G401 (cell line): Measurements from ENCODE around the gene CEP72. TPM values are rescaled to one million over a fixed set of nuclear protein-coding genes. Genes with fewer than 3 reads are reported as not detected.
"Not testable (repeated sequence)": the region's sequence is repeated elsewhere in the genome, so short reads cannot be mapped to it uniquely, and the experiment has no call there.

Experiments
- DNase-seq: peaks from one replicate; pipeline ENCODE4 v3.0.0-alpha.2; 2015; ENCODE audit warnings: low spot score
- in situ Hi-C: cut with HindIII; loops from 2 replicates; pipeline ENCODE4 v1.10.0; 2016; ENCODE audit warnings: low sequenced_read_pairs, mixed read lengths
- total RNA-seq: library from RNA; depleted of rRNA; stranded (reverse); fragments of >200 nt; shearing (Covaris generic); gene quantifications from 2 replicates; pipeline ENCODE4 v1.2.3, GENCODE V29; 2014

Gene CEP72
- total RNA-seq, 1 experiment from 2014 or later: 13.9 TPM

DNA sequence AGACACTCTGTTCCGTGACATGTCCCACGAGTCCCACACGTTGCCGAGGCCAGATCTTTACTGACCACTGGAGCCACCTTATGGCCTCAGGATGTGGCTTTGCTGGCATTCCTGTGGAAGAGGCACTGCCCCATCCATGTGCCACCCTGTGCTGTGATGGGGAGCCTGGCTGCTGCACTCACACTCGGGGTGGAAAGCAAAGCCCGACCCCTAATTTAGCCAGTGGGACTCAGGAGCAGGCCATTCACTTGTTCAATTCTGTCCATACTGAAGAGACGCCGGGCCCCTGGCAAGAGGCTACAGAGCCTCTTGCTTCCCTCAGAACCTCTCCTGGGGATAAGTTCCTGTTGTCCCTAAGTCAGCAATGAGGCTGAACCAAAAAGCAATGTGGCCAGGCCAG, 18.6 kb upstream of the CEP72 start:
- in situ Hi-C loops: no loop called here
- DNase-seq: no peak

DNA sequence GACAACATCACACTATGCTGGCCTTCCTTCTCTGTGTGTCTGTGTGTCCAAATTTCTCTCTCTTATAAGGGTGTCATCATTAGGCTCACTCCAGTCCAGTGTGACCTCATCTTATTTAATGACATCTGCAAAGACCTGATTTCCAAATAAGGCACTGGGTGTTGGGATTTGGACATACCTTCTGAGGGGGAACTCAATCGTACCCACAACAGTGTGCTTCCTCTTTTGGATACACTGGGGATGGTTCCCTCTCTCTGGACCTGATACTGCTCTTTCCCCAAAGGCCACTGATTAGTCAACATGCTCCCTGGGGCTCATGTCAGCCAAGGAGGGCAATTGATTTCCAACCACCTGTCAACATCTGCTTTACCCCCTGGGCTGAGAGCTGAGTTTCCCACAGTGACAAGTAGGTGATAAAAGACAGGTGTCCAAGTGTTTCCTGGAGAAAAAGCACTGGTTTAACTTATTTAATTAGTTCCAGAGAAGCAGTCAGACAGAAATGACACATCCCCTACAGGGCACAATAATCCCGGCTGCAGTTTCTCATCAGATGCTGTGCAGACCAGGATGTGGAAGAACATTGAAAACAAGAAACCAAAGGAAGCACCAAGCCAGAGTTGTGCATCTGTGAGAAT, 17.8 kb upstream of the CEP72 start:
- in situ Hi-C loops: no loop called here

DNA sequence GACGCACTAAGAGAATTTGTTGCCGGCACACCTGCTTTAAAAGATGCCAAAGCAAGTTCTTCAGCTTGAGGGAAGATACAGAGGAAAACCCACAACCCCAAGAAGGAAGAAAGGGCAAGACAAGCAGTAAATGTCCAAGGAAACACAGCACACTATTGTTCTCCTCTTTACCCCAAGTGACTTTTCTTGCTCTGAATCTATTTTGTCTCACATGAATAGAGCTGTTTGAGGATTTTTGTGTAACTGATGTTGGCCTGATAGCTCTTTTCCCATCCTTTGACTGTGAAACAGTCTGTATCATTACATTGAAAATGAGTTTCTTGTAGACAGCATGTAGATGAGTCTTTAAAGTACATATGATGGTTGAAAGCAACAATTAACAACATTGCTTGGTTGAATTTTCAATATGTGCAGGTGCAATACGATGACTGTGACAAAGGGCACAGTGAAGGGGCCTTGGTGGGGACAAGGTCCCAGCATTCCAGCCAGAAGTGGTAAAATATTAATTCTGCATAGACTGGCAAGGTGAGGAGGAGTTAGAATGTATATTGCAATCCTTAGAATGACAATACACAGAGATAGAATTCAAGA, 16.8 kb upstream of the CEP72 start:
- no peak for DNase-seq
- in situ Hi-C loops: no loop called here

More for the DNA sequence above, 17.8 kb upstream of the CEP72 start:
- no peak for DNase-seq

DNA sequence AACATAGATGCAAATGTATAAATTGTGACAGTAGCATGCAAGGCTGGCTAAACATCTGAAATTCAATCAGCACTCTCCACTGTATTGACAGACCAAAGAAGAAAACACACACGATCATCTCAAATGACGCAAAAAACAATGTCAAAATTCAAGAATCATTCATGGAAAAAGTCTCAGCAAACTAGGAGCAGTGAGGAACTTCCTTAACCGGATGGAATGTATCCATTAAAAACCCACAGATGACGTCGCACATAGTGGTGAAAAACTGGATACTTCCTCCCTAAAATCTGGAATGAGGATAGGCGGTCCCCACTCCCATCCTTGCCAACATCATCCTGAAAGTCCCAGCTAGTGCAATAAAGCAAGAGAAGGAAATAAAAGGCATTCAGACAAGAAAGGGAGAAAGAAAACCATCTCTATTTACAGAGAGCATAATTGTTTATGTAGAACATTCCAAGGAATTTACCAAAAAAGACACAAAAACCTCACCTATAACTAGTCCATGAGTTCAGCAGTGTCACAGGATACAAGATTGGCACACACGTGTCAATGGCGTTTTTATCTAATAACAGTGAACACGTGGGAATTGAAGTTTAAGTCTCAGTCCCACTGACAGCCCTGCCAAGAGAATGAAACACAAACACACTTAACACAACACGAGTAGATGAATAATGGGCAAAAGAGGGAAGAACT, 14.1 kb upstream of the CEP72 start:
- in situ Hi-C loops: no loop called here
- no peak for DNase-seq

DNA sequence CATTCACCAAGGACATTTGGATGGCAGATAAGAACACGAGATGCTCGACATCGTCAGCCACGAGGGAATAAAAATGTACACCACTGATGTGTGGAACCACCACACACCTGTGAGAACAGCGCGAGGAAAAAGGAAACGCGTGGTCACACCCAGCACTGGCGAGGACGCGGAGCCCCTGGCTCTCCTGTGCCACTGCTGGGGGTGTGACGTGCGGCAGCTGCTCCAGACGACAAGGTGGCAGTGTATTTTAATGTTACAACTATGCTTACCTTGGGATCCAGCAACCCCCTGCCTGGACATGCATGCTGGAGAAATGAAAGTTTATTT, 13.6 kb upstream of the CEP72 start:
- DNase-seq: no peak
- in situ Hi-C loops: no loop called here

DNA sequence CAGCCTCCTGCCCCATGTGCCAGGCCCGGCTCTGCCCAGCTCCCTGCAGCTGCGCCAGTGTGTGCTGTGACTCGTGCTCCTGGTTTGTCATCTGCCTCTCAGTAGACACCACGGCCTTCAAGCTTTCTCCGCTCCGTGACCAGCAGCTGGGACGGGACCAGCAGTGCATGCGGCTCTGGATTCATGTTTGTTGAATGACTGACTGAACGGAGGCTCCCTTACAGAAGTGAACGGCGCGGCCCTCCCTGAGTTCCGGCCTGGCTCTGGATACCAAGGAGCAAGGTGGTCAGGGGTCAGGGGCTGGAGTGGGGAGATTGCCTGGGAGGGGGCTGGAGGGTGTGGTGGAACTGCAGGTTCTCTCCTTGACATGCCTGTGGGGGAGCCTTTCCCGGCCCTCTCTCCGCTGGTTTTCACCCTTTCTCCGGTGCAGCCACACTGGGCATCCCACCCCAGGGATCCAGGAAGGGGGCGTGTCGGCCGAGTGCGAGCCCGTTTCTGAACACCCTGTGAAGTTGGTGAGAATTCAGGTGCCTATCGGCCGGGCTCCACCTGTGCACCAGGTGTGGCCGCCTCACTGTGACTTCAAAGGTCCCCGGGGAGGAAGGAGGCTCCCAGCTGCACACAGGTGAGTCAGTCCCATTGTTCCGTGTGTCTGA, 11.1 kb upstream of the CEP72 start:
- in situ Hi-C loops: no loop called here
- no peak for DNase-seq

DNA sequence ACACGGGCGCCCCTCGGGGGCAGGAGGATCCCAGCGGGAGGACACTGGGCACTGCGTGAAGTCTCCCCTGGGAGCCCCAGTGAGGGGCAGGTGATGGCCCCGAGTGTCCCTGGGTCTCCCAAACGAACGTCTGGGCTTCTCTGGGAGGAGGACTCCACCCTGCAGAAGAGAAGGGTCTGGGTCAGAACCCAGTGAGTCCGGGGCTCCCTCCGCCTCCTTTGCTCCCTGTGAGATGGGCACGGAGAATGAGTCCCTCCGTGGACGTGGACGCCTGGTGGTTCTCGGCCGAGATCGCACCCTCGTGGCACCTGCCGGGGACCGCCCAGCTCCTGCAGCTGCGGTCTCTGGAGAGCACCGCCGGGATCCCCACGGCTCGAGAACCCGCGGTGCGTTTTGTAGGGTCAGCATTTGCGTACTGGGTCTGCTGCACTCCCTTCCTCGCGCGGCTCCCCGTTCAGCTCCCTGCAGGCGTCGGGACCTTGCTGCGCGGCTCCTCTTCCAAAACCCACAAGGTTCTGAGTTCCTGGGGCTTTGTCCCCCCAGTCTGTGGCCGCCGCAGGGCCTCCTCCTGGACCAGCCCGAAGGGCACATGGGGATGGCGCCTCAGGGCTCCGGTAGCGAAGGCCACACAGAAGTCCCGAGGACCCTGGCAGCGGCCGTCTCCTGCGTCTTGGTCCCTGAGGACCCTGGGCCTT, 10.2 kb upstream of the CEP72 start:
- DNase-seq: no peak
- in situ Hi-C loops: no loop called here

DNA sequence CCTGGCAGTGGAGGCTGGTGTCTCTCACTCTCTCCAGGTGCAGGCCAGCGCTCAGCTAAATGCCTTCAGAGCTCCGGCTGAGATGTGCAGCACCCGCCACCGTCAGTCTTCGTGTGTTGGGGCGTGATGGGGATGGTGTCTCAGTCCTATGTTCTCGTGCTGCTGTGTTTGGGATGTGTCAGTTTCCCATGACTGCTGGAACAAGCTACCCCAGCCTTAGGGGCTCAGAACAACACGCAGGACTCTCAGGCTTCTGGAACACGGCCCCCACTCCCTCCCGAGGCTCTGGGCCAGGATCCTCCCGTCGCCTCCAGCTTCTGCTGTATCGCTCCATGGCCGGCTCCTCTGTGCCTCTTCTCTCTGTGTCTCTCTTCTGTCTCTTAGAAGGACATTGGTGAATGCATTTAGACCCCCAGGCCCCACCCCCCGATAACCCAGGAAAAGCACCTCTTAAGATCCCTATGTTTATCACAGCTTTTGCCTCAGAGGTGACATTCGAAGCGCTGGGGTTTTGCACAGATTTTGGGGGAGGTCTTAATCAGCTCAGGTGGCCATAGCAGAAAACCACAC, 9.6 kb upstream of the CEP72 start:
- in situ Hi-C loops: no loop called here
- no peak for DNase-seq

DNA sequence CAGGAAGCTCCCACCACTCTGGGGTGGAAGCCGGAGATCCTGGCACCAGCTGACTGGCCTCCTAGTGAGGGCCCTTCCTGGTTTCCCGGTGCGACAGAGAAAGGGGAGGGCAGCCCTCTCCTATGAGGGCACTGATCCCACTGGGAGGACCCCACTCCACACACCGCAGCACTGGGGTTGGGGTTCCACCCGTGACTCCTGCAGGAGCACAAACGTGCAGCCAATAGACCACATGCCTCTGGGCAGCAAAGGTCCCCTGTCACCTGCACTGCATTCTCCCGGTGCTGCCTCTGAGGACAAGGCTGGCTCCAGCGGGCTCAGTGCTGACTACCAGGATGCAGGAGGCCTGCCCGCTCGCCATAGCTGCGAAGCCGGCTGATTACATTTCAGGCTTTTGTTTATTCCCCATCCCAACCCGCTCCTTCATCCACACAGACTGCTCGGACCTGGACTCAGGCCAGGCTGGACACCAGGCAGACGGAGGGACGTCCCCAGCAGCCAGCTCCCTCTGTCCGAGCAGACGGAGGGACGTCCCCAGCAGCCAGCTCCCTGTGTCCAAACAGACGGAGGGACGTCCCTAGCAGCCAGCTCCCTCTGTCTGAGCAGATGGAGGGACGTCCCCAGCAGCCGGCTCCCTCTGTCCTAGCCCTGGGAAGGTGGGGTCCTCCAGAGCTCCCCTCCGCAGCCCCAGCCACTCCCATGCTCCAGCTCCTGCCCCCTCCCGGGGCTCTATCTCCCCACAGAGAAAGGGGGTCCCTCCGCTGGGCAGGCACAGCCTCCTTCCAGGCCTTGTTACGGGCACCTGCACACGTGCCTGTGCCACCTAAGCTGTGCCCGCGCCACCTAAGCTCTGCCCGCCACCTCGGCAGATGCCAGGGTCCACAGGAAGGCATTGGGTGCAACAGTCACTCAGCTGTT, 8.8 kb upstream of the CEP72 start:
- DNase-seq: peak; percentile 55
- in situ Hi-C loops: no loop called here

DNA sequence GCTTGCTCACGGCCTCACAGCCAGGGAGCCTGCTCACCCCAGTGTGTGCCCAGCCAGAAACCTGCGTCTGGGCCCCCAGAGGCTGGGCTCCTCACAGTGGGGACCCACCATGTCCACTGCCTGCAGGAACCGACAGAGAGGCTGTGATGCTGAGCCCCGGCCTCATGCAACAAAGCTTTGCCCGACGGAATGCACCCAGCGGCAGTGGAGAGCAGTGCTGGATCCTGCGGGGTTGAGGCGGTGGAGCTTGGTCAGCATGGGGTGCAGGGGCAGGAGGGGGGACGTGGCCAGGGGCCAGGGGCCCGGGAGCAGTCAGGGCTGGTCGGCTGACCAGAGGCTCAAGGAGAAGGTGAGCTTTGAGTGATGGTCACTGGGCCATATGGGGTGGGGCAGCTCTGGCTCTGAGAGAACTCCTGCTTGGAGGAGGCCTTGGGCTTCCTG, 7.7 kb upstream of the CEP72 start:
- in situ Hi-C loops: no loop called here
- no peak for DNase-seq

DNA sequence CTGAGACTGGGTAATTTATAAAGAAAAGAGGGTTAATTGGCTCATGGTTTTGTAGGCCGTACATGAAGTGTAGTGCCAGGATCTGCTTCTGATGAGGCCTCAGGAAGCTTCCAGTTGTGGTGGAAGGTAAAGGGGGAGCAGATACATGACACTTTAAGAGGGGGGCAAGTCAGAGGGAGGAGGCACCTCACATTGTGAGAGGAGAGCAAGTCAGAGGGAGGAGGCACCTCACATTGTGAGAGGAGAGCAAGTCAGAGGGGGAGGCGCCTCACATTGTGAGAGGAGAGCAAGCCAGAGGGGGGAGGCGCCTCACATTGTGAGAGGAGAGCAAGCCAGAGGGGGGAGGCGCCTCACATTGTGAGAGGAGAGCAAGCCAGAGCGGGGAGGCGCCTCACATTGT, 7.0 kb upstream of the CEP72 start:
- in situ Hi-C loops, DNase-seq: not testable (repeated sequence)

DNA sequence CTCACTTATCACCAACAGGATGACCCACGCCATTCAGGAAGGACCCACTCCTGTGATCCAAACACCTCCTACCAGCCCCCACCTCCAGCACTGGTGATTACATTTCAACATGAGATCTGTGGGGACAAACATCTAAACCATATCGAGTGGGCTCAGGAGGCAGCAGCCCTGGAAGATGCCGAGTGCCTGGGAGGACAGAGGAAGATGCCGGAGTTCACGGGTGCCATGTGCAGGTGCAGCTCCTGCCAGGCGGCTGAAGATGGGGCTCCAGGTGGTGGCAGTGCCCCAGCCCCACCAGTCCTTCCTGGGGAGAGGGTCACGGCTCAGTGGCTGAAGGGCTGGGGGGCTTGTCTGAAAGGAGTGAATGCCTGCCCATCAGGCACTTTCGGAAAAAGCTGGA, 6.1 kb upstream of the CEP72 start:
- in situ Hi-C loops: no loop called here
- no peak for DNase-seq

DNA sequence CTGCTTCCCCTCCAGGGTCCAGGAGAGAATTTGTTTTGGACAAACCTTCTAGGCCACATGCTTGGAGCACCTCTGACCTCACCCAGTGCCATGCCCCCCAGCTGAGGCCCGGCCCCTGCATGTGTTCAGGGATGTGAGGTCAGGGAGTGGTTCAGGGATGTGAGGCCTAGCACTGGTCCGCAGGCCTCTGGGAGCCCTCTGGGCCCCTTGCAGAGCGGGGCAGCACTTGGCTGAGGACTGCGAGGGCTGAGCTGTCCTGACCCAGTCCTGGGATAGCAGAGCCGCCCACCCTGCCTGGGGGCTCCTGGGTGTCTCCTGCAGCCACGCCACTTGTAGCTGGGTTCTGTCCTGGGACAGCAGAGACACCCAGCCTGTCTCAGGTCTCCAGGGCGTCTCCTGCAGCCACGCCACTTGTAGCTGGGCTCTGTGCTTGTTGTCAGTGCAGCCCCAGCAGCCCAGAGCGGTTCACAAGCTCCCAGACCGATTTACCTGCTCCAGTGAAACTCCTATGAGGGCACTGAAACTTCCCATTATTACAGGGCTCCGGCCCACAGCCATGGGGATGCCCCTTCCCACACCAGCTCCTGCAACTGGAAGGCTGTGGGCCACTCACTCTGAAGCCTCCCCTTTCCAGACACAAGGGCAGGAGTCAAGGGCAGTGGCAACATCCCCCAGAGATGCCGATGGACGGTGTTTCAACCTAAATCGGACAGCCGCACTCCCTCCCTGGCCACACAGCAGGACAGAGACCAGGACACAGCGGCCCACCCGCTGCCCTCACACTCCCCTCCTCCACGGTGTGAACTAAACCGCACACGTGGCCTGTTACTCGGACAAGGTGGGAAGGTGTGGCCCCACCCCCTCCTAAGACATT, 5.4 kb upstream of the CEP72 start:
- DNase-seq: no peak
- in situ Hi-C loops: no loop called here

DNA sequence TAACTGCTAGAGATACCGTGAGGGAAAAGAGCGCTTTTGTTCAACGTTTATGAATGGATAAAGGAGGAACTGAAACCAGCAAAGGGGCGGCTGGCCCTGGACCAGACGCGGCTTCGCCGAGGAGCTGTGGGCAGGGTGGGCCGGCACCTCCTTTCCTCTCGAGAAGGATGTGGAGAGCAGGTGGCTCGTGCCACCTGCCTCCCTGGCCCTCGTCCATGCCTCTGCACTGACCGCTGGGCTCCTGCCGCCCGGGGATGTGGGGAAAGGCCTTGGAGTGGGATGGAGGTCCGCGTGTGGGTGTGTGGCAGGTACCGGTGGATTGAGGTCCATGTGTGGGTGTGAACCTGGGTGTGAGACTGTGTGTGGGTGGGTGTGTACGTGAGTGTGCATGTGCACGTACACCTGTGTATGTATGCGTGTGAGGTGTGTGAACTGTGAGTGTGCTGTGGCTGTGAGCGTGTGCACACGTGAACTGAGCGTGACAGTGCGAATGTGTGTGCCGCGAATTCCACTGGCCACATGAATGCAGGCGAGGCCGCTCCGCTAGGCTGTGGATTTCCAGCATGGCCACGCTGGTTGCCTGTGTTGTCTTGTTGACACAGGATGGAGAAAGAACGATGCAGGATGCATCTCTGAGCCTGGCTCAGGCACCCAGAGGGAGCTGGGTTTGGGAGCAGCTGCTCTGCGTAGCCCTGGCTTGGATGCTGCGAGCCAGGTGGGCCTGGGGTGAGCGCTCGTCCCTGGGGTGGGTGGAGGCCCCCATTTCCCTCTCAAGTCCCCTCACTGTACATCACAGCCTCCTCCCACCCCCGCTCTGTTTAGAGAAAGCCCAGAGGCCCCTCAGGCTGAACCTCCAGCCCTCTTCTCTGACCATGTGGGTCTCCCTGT, 4.4 kb upstream of the CEP72 start:
- DNase-seq: no peak
- in situ Hi-C loops: no loop called here

DNA sequence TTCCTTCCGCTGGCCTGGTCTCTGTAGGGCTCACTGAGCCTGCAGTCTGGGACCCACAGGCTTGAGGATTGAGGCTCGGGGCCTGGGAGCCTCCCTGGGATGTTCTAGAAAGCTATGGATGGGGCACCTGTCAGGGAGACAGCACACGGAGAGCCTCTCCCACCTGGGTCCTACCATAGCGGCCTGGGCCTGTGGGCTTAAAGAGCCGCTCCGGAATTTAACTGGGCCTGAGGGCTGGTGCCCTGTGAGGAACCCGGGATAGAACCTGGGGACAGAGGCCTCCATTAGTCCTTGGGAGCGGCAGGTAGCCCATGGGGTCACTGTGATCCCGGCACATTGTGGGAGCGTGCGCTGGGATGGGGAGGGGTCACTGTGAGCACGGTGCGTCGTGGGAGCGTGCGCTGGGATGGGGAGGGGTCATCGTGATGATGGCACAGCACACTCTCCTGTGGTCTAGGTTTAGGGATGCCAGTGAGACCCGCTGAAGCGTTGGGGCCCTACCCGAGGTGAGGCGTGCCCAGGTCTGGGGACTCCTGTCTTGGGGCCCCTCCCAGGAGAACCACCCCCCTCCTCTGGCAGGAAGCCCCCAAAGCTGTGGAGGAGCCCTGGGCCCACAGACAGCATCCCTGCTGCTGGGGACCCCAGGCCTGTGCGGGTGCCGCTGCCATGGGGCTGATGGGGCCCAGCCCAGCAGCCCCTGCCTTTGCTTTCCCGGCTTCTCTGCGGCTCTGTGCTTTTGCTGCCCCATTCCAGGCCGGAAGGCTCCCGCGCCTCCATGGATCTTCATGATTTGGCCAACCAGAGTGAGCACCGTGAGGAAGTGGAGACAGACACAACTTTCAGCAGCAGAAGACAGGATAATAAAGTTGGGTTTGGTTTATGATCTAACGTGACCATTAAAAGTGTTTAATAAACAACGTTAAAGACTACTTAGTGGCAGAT, 3.4 kb upstream of the CEP72 start:
- in situ Hi-C loops: no loop called here
- DNase-seq: no peak

DNA sequence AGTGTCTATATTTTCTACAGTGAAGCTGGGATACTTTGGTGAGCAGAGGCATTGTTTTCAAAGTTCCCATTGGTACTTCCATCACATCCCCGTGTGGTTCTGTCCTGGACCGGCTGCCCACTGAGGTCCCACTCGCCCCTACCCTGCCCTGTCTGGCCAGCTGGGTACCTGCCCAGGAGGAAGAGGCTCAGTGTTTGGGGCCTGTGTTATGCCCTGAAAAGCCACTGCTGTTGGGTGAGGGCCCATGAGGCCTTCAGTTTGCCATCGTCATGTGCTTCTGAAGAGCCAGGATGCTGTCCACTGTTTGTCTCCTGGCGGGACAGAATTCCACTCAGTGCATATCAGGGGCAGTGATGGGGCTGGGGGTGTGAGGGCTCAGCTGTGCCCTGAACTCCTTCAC, 2.6 kb upstream of the CEP72 start:
- in situ Hi-C loops: no loop called here

More for the DNA sequence above, 2.6 kb upstream of the CEP72 start:
- DNase-seq: no peak
